ENCODE data around the gene GRIA1. TPM values are rescaled to one million over a fixed set of nuclear protein-coding genes. Genes with fewer than 3 reads are reported as not detected.

Gene GRIA1
- total RNA-seq, 4 donors from 2014 or later, result 0.48 to 1.00 TPM; not detected in 2

DNA sequence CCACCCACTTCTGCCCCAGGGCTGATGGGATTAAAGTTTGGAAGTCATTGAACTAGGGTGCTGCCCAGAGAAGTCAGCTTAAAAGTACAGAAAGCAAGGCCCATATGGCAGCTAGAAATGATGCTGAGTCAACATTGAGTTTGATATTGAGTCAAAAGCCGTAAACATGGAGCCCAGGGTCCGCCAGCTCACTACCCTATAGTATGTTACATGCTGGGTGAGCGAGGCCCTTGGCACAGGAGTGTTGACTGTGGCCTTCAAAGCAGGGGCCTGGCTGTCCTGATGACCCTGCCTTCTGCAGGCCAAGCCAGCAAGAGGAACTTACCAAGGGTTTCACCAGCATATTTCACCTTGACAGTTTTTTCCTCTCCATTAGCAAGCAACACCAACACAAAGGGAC lies 222.5 kb downstream of the GRIA1 start:
- no peaks in the 10 kb centered on the region for H3K27me3 ChIP-seq
- H3K4me1 ChIP-seq, result no peaks in the 10 kb centered on the region
- H3K36me3 ChIP-seq, result no peaks in the 10 kb centered on the region
- intact Hi-C loops (cut with DNase I; ENCODE audit: low total_unique reads), result no loop called here
- no peaks in the 10 kb centered on the region for H3K9me3 ChIP-seq
- DNase-seq, result no peak
- H3K4me3 ChIP-seq, result no peak overlapping the region
- TF ChIP-seq EP300 (IDR thresholded peaks at IDR 0.05; ENCODE audit: low read depth), result no peak
- H3K27ac ChIP-seq, result no peak overlapping the region
- 60 to 78% methylated on average over 1 to 3 of the region's 3 CpGs for WGBS, 2 donors (ENCODE audit: low coverage in 1 of 2)
- in situ Hi-C loops (cut with MboI; ENCODE audit: low pct_ligation_motif_present in 1 of 4, low pct_unique_long_range_greater_than_20kb in 1 of 4, low sequenced_read_pairs in 3 of 4), result no loop called here

DNA sequence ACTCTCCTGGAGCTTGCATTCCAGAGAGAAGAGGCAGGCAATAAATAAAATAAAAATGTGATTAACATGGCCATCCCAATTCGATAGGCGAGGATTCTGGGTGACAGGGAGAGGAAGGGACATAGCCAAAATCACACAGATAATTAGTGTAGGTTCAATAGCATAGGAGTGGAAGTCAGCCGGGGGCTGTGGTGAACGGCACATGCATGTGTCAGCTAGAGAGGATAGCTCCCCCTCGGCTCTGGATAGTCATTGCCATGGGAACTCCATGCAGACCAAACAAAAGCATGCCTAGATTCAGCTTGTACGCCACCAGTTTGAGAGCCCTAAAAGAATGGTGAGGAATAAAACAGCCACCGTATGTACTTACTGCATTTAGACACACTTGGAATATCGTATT lies 223.5 kb downstream of the GRIA1 start:
- Histone ChIP-seq H3K4me3 (no peak overlapping the region), H3K27me3 (no peaks in the 10 kb centered on the region), H3K4me1 (no peaks in the 10 kb centered on the region), H3K36me3 (no peaks in the 10 kb centered on the region), H3K9me3 (no peaks in the 10 kb centered on the region), H3K27ac (no peak overlapping the region)
- 53 to 75% methylated on average over 7 to 8 of the region's 8 CpGs for WGBS, 2 donors (ENCODE audit: low coverage in 1 of 2)
- intact Hi-C loops (cut with DNase I; ENCODE audit: low total_unique reads), result no loop called here
- DNase-seq, result no peak
- TF ChIP-seq POLR2A (IDR thresholded peaks at IDR 0.05) (no peak), POLR2AphosphoS5 (IDR thresholded peaks at IDR 0.05) (no peak), EP300 (IDR thresholded peaks at IDR 0.05; ENCODE audit: low read depth) (no peak), CTCF (IDR thresholded peaks at IDR 0.05) (no peak)
- in situ Hi-C loops (cut with MboI; ENCODE audit: low pct_ligation_motif_present in 1 of 4, low pct_unique_long_range_greater_than_20kb in 1 of 4, low sequenced_read_pairs in 3 of 4), result no loop called here

DNA sequence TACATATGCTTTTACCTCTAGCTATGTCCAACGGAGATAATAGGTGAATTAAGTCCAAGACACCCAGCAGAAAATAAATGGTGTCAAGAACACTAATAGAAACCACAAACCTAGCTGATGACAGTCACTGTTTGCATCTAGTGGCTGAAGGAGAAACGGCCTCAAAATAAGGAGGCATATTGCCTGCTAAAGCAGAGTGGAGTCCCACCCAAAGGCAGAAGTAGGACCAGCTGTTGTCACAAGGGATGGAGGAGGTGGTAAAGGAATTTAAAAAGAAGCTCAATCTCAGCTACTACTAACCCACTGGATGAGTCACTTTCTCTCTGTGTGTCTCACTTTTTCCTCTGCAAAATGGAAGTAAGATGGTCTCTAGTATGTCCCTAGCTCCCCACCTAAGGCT lies 224.3 kb downstream of the GRIA1 start:
- Histone ChIP-seq H3K36me3 (no peaks in the 10 kb centered on the region), H3K27me3 (no peaks in the 10 kb centered on the region), H3K9me3 (no peaks in the 10 kb centered on the region), H3K27ac (no peak overlapping the region), H3K4me1 (no peaks in the 10 kb centered on the region), H3K4me3 (no peak overlapping the region)
- in situ Hi-C loops (cut with MboI; ENCODE audit: low pct_ligation_motif_present in 1 of 4, low pct_unique_long_range_greater_than_20kb in 1 of 4, low sequenced_read_pairs in 3 of 4), result no loop called here
- no peak for DNase-seq
- intact Hi-C loops (cut with DNase I; ENCODE audit: low total_unique reads), result no loop called here
- no peak for TF ChIP-seq CTCF (IDR thresholded peaks at IDR 0.05)
- TF ChIP-seq EP300 (IDR thresholded peaks at IDR 0.05; ENCODE audit: low read depth), result no peak
- no peak for TF ChIP-seq POLR2AphosphoS5 (IDR thresholded peaks at IDR 0.05)
- no peak for TF ChIP-seq POLR2A (IDR thresholded peaks at IDR 0.05)
- WGBS, 2 donors (ENCODE audit: low coverage in 1 of 2), result 64% methylated on average over 2 of the region's 2 CpGs; no CpG with 5 or more reads in 1 of the 2 donors

GRCh38 chr5:153717287-153717686 lies 226.8 kb downstream of the GRIA1 start:
- H3K27ac ChIP-seq, result no peak overlapping the region
- WGBS, 2 donors (ENCODE audit: low coverage in 1 of 2), result 93 to 96% methylated on average over 3 of the region's 3 CpGs

More at GRCh38 chr5:153717287-153717686, 226.8 kb downstream of the GRIA1 start:
- in situ Hi-C loops (cut with MboI; ENCODE audit: low pct_ligation_motif_present in 1 of 4, low pct_unique_long_range_greater_than_20kb in 1 of 4, low sequenced_read_pairs in 3 of 4) (no loop called here), intact Hi-C loops (cut with DNase I; ENCODE audit: low total_unique reads) (no loop called here)
- no peaks in the 10 kb centered on the region for H3K36me3 ChIP-seq
- H3K9me3 ChIP-seq, result no peaks in the 10 kb centered on the region
- H3K4me3 ChIP-seq, result no peak overlapping the region
- no peak for DNase-seq
- TF ChIP-seq EP300 (IDR thresholded peaks at IDR 0.05; ENCODE audit: low read depth) (no peak), CTCF (IDR thresholded peaks at IDR 0.05) (no peak), POLR2AphosphoS5 (IDR thresholded peaks at IDR 0.05) (no peak), POLR2A (IDR thresholded peaks at IDR 0.05) (no peak)
- no peaks in the 10 kb centered on the region for H3K27me3 ChIP-seq
- no peaks in the 10 kb centered on the region for H3K4me1 ChIP-seq

Data from transverse colon (tissue), 4 donors.